OCI-LY3 (cell line): ENCODE data around the gene USP20.

Experiments
- CTCF ChIP-seq: fragments of 200-600, 300-600 bp; sonication (generic); IDR thresholded peaks from 2 replicates; pipeline ENCODE4 v1.5.1; 2014; ENCODE audit warnings: antibody characterized with exemption, low read length, low read depth
- EZH2phosphoT487 ChIP-seq: fragments of 200-600 bp; shearing (Covaris generic); IDR thresholded peaks from 2 replicates; pipeline ENCODE4 v1.6.1; 2018; ENCODE audit warnings: antibody characterized with exemption, mixed run types, low read depth

- TF ChIP-seq CTCF (no peak), EZH2phosphoT487 (no peak)
Measured at GRCh38 chr9:129867136-129868022, 32.1 kb downstream of the USP20 start.
